Measurements from ENCODE around the gene TGFB1I1. TPM values are rescaled to one million over a fixed set of nuclear protein-coding genes. Genes with fewer than 3 reads are reported as not detected.
"Not testable (repeated sequence)": the region's sequence is repeated elsewhere in the genome, so short reads cannot be mapped to it uniquely, and the experiment has no call there.

TGFB1I1 gene
- total RNA-seq, 1 donor from 2014 or later, result 19.2 TPM

- Mint-ChIP-seq H3K36me3 (ENCODE audit: unreplicated experiment) (no peaks in the 10 kb centered on the region), H3K4me1 (ENCODE audit: low read depth, unreplicated experiment) (no peaks in the 10 kb centered on the region), H3K9me3 (ENCODE audit: unreplicated experiment) (peaks cover 8% of the 10 kb centered on the region), H3K27ac (ENCODE audit: unreplicated experiment) (no peak overlapping the region), H3K27me3 (ENCODE audit: unreplicated experiment) (peaks cover 23% of the 10 kb centered on the region), H3K4me3 (ENCODE audit: unreplicated experiment) (no peak overlapping the region)
- no peak for DNase-seq
- TF ChIP-seq, protein P1, sequence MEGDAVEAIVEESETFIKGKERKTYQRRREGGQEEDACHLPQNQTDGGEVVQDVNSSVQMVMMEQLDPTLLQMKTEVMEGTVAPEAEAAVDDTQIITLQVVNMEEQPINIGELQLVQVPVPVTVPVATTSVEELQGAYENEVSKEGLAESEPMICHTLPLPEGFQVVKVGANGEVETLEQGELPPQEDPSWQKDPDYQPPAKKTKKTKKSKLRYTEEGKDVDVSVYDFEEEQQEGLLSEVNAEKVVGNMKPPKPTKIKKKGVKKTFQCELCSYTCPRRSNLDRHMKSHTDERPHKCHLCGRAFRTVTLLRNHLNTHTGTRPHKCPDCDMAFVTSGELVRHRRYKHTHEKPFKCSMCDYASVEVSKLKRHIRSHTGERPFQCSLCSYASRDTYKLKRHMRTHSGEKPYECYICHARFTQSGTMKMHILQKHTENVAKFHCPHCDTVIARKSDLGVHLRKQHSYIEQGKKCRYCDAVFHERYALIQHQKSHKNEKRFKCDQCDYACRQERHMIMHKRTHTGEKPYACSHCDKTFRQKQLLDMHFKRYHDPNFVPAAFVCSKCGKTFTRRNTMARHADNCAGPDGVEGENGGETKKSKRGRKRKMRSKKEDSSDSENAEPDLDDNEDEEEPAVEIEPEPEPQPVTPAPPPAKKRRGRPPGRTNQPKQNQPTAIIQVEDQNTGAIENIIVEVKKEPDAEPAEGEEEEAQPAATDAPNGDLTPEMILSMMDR (IDR thresholded peaks at IDR 0.05; ENCODE audit: partially characterized antibody, unreplicated experiment), result no peak
Measured at GRCh38 chr16:31478956-31479355, 7.0 kb downstream of the TGFB1I1 start.

DNA sequence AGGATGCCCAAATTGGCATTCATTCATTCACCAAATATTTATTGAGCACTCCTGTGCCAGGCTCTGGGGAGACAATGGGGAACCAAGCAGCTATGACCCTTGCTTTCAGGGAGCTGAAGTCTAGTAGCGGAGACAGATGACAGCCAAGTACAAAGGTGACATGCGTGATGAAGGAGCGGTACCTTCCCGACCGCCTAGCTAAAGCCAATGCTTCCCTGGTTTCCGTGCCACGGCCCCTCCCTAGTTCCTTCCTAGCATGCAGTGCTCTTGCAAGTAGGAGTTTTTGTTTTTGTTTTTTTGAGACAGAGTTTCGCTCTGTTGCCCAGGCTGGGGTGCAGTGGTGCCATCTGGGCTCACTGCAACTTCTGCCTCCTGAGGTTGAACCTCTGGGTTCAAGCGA lies 7.8 kb downstream of the TGFB1I1 start:
- no peak overlapping the region for H3K27ac Mint-ChIP-seq (ENCODE audit: unreplicated experiment)
- peaks cover 23% of the 10 kb centered on the region for H3K27me3 Mint-ChIP-seq (ENCODE audit: unreplicated experiment)
- H3K4me3 Mint-ChIP-seq (ENCODE audit: unreplicated experiment), result no peak overlapping the region
- H3K4me1 Mint-ChIP-seq (ENCODE audit: low read depth, unreplicated experiment), result no peaks in the 10 kb centered on the region
- peaks cover 8% of the 10 kb centered on the region for H3K9me3 Mint-ChIP-seq (ENCODE audit: unreplicated experiment)
- H3K36me3 Mint-ChIP-seq (ENCODE audit: unreplicated experiment), result no peaks in the 10 kb centered on the region
- TF ChIP-seq, protein P1 (IDR thresholded peaks at IDR 0.05; ENCODE audit: partially characterized antibody, unreplicated experiment), result no peak
- DNase-seq, result no peak

DNA sequence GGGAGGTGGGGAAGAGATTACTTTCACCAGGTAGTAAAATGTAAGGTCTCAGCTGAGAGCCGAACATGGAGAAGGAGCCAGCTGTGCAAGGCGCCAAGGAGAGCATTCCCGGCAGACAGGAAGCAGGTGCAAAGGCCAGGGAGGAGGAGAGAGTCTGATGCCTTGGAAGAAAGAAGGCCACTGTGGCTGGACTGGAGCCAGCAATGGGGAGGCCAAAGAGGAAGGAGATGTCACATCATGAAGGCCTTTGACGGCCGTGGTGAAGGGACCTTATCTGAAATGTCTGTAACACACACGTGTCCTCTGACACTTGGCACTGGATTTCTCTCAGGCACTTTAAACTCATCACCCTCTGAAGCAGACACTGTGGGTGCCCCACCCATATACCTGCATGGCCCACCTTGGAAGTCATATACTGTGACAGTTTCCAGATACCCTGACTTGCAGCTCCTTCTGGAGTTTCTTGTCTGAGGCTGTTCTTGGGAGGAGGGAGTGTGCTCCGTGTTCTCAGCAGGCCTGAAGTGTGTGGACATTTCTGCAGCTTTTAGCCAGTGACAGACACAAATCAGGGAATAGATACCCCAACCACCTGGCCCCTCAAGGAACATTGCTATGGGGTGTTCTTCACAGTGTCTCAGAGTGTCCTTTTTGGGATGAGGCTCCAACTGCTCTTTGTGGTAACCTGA lies 9.0 kb downstream of the TGFB1I1 start:
- peaks cover 24% of the 10 kb centered on the region for H3K27me3 Mint-ChIP-seq (ENCODE audit: unreplicated experiment)
- H3K27ac Mint-ChIP-seq (ENCODE audit: unreplicated experiment), result no peak overlapping the region

GRCh38 chr16:31483081-31483480 lies 11.1 kb downstream of the TGFB1I1 start, which contains the start of gene SLC5A2:
TSS of gene SLC5A2 (plus strand) at chr16:31483123. CDS start at chr16:31483137, 14 bp downstream.
- Mint-ChIP-seq H3K4me1 (ENCODE audit: low read depth, unreplicated experiment) (no peaks in the 10 kb centered on the region), H3K27ac (ENCODE audit: unreplicated experiment) (no peak within 1 kb of the TSS), H3K36me3 (ENCODE audit: unreplicated experiment) (no peaks in the 10 kb centered on the region), H3K4me3 (ENCODE audit: unreplicated experiment) (no peak within 1 kb of the TSS), H3K9me3 (ENCODE audit: unreplicated experiment) (peaks cover 8% of the 10 kb centered on the region), H3K27me3 (ENCODE audit: unreplicated experiment) (peaks cover 27% of the 10 kb centered on the region)
- TF ChIP-seq, protein P1 (IDR thresholded peaks at IDR 0.05; ENCODE audit: partially characterized antibody, unreplicated experiment), result no peak
- DNase-seq, result no peak

More for the DNA sequence above, 9.0 kb downstream of the TGFB1I1 start:
- Mint-ChIP-seq H3K9me3 (ENCODE audit: unreplicated experiment) (peaks cover 8% of the 10 kb centered on the region), H3K4me1 (ENCODE audit: low read depth, unreplicated experiment) (no peaks in the 10 kb centered on the region), H3K36me3 (ENCODE audit: unreplicated experiment) (no peaks in the 10 kb centered on the region), H3K4me3 (ENCODE audit: unreplicated experiment) (no peak overlapping the region)
- TF ChIP-seq, protein P1 (IDR thresholded peaks at IDR 0.05; ENCODE audit: partially characterized antibody, unreplicated experiment), result no peak
- no peak for DNase-seq

DNA sequence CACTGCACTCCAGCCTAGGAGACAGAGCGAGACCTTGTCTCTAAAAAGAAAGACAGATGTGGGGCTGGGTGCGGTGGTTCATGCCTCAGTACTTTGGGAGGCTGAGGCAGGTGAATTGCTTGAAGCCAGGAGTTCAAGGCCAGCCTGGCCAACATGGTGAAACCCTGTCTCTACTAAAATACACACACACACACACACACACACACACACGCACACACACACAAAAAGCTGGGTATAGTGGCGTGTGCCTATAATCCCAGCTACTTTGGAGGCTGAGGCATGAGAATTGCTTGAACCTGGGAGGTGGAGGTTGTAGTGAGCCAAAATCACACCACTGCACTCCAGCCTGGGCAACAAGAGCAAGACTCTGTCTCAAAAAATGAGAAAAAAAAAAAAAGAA lies 12.1 kb downstream of the TGFB1I1 start:
- peaks cover 27% of the 10 kb centered on the region for H3K27me3 Mint-ChIP-seq (ENCODE audit: unreplicated experiment)
- not testable (repeated sequence) for H3K27ac Mint-ChIP-seq (ENCODE audit: unreplicated experiment); H3K9me3 Mint-ChIP-seq (ENCODE audit: unreplicated experiment); H3K4me1 Mint-ChIP-seq (ENCODE audit: low read depth, unreplicated experiment); H3K4me3 Mint-ChIP-seq (ENCODE audit: unreplicated experiment); H3K36me3 Mint-ChIP-seq (ENCODE audit: unreplicated experiment); DNase-seq
